ENCODE data around the gene CPE. TPM values are rescaled to one million over a fixed set of nuclear protein-coding genes. Genes with fewer than 3 reads are reported as not detected.

Gene CPE
- total and polyA plus RNA-seq, 2 donors: 86.4 to 242 TPM

- H3K4me3 ChIP-seq (ENCODE audit: low read depth, low read length): no peak overlapping the region
- 66% methylated on average over 3 of the region's 3 CpGs for WGBS
- no peak overlapping the region for H3K27ac ChIP-seq (ENCODE audit: low read depth)
- DNase-seq (ENCODE audit: extremely low spot score): no peak
- no peaks in the 10 kb centered on the region for H3K36me3 ChIP-seq (ENCODE audit: insufficient read depth)
- no peaks in the 10 kb centered on the region for H3K4me1 ChIP-seq (ENCODE audit: insufficient read depth)
Observed at GRCh38 chr4:165504184-165504583, 125.4 kb downstream of the CPE start.

- Histone ChIP-seq H3K4me1 (ENCODE audit: insufficient read depth) (no peaks in the 10 kb centered on the region), H3K4me3 (ENCODE audit: low read depth, low read length) (no peak overlapping the region), H3K27ac (ENCODE audit: low read depth) (no peak overlapping the region), H3K36me3 (ENCODE audit: insufficient read depth) (no peaks in the 10 kb centered on the region)
- WGBS: 37% methylated on average over 7 of the region's 7 CpGs
- no peak for DNase-seq (ENCODE audit: extremely low spot score)
Observed at GRCh38 chr4:165505958-165506837, 127.4 kb downstream of the CPE start.

GRCh38 chr4:165506849-165507248 lies 128.0 kb downstream of the CPE start:
- no peak for DNase-seq (ENCODE audit: extremely low spot score)
- H3K4me3 ChIP-seq (ENCODE audit: low read depth, low read length): no peak overlapping the region
- H3K4me1 ChIP-seq (ENCODE audit: insufficient read depth): no peaks in the 10 kb centered on the region
- H3K27ac ChIP-seq (ENCODE audit: low read depth): no peak overlapping the region
- 45% methylated on average over 2 of the region's 2 CpGs for WGBS
- no peaks in the 10 kb centered on the region for H3K36me3 ChIP-seq (ENCODE audit: insufficient read depth)

- DNase-seq (ENCODE audit: extremely low spot score): no peak
- Histone ChIP-seq H3K4me1 (ENCODE audit: insufficient read depth) (no peaks in the 10 kb centered on the region), H3K36me3 (ENCODE audit: insufficient read depth) (no peaks in the 10 kb centered on the region), H3K27ac (ENCODE audit: low read depth) (no peak overlapping the region), H3K4me3 (ENCODE audit: low read depth, low read length) (no peak overlapping the region)
- WGBS: 83% methylated on average over 9 of the region's 9 CpGs
Observed at GRCh38 chr4:165507381-165507780, 128.6 kb downstream of the CPE start.

GRCh38 chr4:165508372-165509120 lies 129.7 kb downstream of the CPE start:
- H3K4me1 ChIP-seq (ENCODE audit: insufficient read depth): no peaks in the 10 kb centered on the region
- H3K36me3 ChIP-seq (ENCODE audit: insufficient read depth): no peaks in the 10 kb centered on the region
- H3K4me3 ChIP-seq (ENCODE audit: low read depth, low read length): no peak overlapping the region
- 98% methylated on average over 6 of the region's 6 CpGs for WGBS
- DNase-seq (ENCODE audit: extremely low spot score): no peak
- no peak overlapping the region for H3K27ac ChIP-seq (ENCODE audit: low read depth)

GRCh38 chr4:165512424-165512823 lies 133.6 kb downstream of the CPE start:
- Histone ChIP-seq H3K4me1 (ENCODE audit: insufficient read depth) (no peaks in the 10 kb centered on the region), H3K4me3 (ENCODE audit: low read depth, low read length) (no peak overlapping the region), H3K27ac (ENCODE audit: low read depth) (no peak overlapping the region), H3K36me3 (ENCODE audit: insufficient read depth) (no peaks in the 10 kb centered on the region)
- DNase-seq (ENCODE audit: extremely low spot score): no peak
- WGBS: 46% methylated on average over 5 of the region's 5 CpGs

- DNase-seq (ENCODE audit: extremely low spot score): no peak
- 88% methylated on average over 2 of the region's 2 CpGs for WGBS
Observed at GRCh38 chr4:165514739-165515138, 135.9 kb downstream of the CPE start.

GRCh38 chr4:165515201-165515600 lies 136.4 kb downstream of the CPE start:
- no peak for DNase-seq (ENCODE audit: extremely low spot score)
- Histone ChIP-seq H3K4me3 (ENCODE audit: low read depth, low read length) (no peak overlapping the region), H3K4me1 (ENCODE audit: insufficient read depth) (no peaks in the 10 kb centered on the region), H3K27ac (ENCODE audit: low read depth) (no peak overlapping the region), H3K36me3 (ENCODE audit: insufficient read depth) (no peaks in the 10 kb centered on the region)
- WGBS: 98% methylated on average over 2 of the region's 2 CpGs

More at GRCh38 chr4:165514739-165515138, 135.9 kb downstream of the CPE start:
- H3K27ac ChIP-seq (ENCODE audit: low read depth): no peak overlapping the region
- H3K4me1 ChIP-seq (ENCODE audit: insufficient read depth): no peaks in the 10 kb centered on the region
- H3K4me3 ChIP-seq (ENCODE audit: low read depth, low read length): no peak overlapping the region
- H3K36me3 ChIP-seq (ENCODE audit: insufficient read depth): no peaks in the 10 kb centered on the region

- DNase-seq (ENCODE audit: extremely low spot score): no peak
- WGBS: 54% methylated on average over 6 of the region's 6 CpGs
- no peaks in the 10 kb centered on the region for H3K4me1 ChIP-seq (ENCODE audit: insufficient read depth)
- no peak overlapping the region for H3K4me3 ChIP-seq (ENCODE audit: low read depth, low read length)
- H3K36me3 ChIP-seq (ENCODE audit: insufficient read depth): no peaks in the 10 kb centered on the region
- H3K27ac ChIP-seq (ENCODE audit: low read depth): no peak overlapping the region
Observed at GRCh38 chr4:165516281-165516833, 137.5 kb downstream of the CPE start.

GRCh38 chr4:165517216-165517615 lies 138.4 kb downstream of the CPE start:
- Histone ChIP-seq H3K4me1 (ENCODE audit: insufficient read depth) (no peaks in the 10 kb centered on the region), H3K36me3 (ENCODE audit: insufficient read depth) (no peaks in the 10 kb centered on the region), H3K27ac (ENCODE audit: low read depth) (no peak overlapping the region), H3K4me3 (ENCODE audit: low read depth, low read length) (no peak overlapping the region)
- 65% methylated on average over 1 of the region's 1 CpG for WGBS
- no peak for DNase-seq (ENCODE audit: extremely low spot score)

- Histone ChIP-seq H3K4me3 (ENCODE audit: low read depth, low read length) (no peak overlapping the region), H3K36me3 (ENCODE audit: insufficient read depth) (no peaks in the 10 kb centered on the region), H3K4me1 (ENCODE audit: insufficient read depth) (no peaks in the 10 kb centered on the region), H3K27ac (ENCODE audit: low read depth) (no peak overlapping the region)
- 94% methylated on average over 1 of the region's 1 CpG for WGBS
- DNase-seq (ENCODE audit: extremely low spot score): no peak
Observed at GRCh38 chr4:165518024-165518616, 139.3 kb downstream of the CPE start.

GRCh38 chr4:165518686-165519085 lies 139.9 kb downstream of the CPE start:
- no peak overlapping the region for H3K4me3 ChIP-seq (ENCODE audit: low read depth, low read length)
- no peak overlapping the region for H3K27ac ChIP-seq (ENCODE audit: low read depth)
- no peaks in the 10 kb centered on the region for H3K36me3 ChIP-seq (ENCODE audit: insufficient read depth)
- H3K4me1 ChIP-seq (ENCODE audit: insufficient read depth): no peaks in the 10 kb centered on the region
- 88% methylated on average over 1 of the region's 1 CpG for WGBS
- no peak for DNase-seq (ENCODE audit: extremely low spot score)

- no peaks in the 10 kb centered on the region for H3K36me3 ChIP-seq (ENCODE audit: insufficient read depth)
- no peak overlapping the region for H3K27ac ChIP-seq (ENCODE audit: low read depth)
- no peak overlapping the region for H3K4me3 ChIP-seq (ENCODE audit: low read depth, low read length)
- no peaks in the 10 kb centered on the region for H3K4me1 ChIP-seq (ENCODE audit: insufficient read depth)
- DNase-seq (ENCODE audit: extremely low spot score): no peak
Observed at GRCh38 chr4:165519591-165519990, 140.8 kb downstream of the CPE start.

Data from urinary bladder (tissue), 4 donors.